GM19035 (cell line): ENCODE measurements around the gene SPON1.

Experiments used
- ATAC-seq: cut with Tn5 transposase; IDR thresholded peaks from one replicate; pipeline ENCODE4 v1.9.1; 2021; ENCODE audit not compliant: unreplicated experiment

The SPON1 gene

GRCh38 chr11:14309425-14310192, 347.1 kb downstream of the SPON1 start:
- ATAC-seq = no peak

DNA sequence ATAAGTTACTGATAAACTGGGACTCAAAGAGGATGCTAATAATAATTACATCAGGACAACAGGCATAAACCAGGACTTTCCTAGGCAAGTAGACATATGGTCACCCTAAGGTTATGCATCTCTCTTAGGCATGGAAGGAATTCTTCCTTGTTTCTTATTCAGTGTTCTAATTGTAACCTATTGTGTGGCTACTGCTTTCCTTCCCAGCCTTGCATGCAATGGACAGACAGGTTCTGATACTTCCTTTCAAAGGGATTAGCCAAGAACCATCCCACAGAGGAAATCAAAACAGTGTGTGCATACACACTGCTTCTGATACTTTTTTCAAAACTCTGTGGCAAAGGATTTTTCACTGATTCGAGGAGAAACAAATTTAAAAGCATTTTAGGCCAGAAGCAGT, 348.2 kb downstream of the SPON1 start:
- no peak for ATAC-seq

GRCh38 chr11:14312736-14313438, 350.4 kb downstream of the SPON1 start:
- no peak for ATAC-seq

DNA sequence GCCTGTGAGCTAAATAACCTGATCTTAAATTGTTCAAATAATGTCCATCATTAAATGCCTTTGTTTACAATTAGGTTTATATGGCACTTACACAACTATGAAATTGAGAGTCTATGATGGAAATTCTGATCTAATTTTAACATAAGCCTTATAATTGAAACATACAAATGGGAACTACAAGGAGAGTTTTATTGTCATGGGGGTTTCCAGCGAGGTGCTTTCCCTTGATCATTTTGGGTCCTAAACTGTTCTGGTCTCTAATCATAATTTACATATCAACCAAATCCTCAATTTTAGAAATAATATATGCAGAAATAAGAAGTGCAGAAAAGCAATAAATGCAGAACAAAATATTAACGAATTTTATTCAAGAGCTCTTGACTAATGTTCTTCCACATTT, 351.6 kb downstream of the SPON1 start:
- no peak for ATAC-seq

DNA sequence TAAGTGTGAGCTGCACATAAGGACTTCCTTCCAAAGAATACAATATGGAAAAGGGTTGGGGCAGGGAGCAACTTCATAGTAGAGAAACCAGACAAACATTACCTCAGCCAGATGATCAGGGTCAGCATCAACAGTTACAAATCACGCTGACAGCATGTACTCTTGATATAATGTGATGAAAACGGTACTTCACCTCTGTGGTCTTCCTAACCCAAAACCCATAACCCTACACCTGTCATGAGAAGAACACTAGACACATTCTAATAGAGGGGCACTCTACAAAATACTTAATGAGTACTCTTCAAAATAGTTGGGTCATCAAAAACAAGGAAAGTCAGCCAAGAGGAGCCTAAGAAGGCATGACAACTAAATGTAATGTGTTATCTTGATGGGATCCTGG, 352.6 kb downstream of the SPON1 start:
- ATAC-seq = no peak
